HG02588 (cell line): Measurements from ENCODE around the gene MOB1B.

ENCODE experiments used
- ATAC-seq: cut with Tn5 transposase; IDR thresholded peaks from one replicate; pipeline ENCODE4 v1.9.1; 2021; ENCODE audit warnings: mild to moderate bottlenecking, moderate library complexity; ENCODE audit not compliant: unreplicated experiment

MOB1B gene

GRCh38 chr4:70914000-70914399, 11.8 kb downstream of the MOB1B start:
- no peak for ATAC-seq

DNA sequence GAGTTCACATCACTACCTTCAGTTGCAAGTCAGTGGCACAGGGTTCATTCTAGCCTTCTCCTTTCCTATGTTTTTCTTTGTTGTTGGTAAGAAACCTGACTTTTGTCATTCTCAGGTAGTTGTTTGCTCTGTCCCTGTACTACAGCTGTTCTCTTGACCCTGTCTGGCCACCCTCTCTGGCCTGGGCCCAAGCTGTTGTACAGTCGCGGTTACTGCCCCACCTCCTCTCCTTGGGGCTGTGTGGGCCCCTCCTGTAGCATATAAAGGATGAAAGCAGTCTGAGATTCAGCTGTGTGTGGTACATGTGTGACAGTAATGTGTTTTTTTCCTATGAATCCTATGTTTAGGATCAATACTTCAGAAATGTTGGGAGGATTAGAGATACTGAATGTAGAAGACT, 12.5 kb downstream of the MOB1B start:
- no peak for ATAC-seq

DNA sequence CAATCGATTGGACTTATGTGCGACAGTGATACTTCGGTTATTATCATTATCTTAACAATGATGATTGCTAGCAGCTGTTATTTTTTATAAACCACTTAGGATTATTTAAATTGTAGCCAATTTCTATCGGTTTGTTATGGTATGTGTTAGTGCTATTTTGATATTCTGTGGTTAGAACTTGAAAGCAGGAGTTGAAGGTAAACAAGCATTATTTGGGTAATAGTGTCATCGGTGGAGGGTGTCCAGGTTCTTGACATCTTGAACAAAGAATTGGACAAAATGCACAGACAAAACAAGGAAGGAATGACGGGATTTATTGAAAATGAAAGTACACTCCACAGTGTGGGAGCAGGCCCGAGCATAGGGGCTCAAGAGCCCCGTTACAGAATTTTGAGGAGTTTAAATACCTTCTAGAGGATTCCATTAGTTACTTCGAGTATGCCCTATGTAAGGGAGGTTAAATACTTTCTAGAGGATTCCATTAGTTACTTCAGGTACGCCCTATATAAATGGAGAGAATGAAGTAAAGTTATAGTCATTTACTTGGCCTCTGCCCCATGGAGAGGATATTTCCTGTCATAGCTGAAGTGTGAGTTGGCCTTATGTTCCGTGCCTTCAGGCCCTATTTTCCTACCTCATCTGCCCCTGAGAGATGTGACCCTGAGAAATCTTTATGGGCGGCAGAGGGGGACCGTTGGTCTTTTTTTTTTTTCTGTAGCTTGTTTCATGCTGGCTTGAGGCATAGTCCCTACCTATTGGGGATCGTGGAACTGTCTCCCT, 13.1 kb downstream of the MOB1B start:
- no peak for ATAC-seq

DNA sequence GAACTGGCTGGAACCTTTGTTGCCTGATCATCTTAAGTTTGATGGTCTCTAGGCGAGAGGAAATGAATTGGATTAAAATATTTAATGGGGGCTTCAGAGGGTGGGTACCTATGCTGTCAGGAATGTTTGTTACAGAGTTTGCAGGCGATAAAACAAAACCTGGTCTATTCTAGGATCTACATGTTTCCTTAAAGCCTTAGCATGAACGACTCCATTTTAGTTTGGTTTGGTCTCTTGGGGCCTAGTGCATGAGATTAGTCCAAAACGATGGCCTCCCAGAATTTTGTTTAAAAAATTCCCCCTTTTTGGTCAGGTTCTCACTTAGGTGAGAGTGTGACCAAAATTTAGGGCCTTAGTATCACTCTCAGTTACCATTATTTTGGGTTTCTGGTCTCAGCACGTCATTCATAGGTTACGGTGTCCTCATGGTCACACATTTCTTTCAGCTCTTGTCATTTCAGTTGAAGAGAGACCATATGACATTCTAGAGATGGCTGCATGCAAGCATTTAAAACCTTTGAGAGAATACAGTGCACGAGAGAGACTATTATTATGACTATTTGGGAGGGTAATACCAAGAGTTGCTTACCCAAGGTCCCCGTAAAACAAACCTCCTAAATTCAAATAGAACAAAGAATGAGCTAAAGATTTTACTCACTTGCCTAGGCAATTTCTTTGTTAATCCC, 13.8 kb downstream of the MOB1B start:
- no peak for ATAC-seq

DNA sequence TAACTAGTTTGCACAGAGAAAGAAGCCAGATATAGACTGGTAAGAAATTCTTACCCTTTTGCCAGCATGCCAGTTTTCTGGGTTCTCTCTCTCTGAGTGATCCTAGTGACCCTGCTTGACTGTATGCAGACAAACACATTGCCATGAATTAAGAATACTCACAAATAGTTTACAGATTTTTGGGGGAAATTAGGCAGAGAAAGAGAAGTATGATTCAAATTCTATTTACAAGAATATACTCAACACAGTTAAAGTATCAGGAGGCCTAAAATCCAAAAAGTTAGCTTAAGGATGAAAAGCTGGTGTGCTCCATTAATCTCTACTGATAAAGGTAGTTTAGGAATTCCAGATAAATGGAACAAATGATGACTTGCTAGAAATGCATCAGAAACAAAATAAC, 18.4 kb downstream of the MOB1B start:
- no peak for ATAC-seq

DNA sequence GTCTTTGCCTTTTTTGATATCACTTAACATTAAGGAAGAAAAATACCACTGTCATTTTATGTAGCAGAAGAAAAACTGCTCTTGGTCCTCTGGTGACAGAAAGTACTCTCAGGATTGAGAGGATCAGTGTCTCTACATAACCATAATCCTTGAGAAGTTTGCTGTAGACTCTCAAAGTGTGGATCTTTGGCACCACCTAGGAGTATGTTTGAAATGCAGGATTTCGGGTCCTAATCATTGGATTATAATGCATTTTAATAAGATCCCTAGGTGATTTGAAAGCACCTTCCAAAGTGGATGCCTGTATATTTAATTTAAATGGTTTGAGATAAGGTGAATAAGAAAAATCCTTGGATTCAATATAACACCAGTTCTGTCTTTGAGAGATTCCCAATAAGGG, 23.2 kb downstream of the MOB1B start:
- no peak for ATAC-seq

GRCh38 chr4:70925899-70926635, 23.9 kb downstream of the MOB1B start:
- peak; percentile 74 for ATAC-seq

DNA sequence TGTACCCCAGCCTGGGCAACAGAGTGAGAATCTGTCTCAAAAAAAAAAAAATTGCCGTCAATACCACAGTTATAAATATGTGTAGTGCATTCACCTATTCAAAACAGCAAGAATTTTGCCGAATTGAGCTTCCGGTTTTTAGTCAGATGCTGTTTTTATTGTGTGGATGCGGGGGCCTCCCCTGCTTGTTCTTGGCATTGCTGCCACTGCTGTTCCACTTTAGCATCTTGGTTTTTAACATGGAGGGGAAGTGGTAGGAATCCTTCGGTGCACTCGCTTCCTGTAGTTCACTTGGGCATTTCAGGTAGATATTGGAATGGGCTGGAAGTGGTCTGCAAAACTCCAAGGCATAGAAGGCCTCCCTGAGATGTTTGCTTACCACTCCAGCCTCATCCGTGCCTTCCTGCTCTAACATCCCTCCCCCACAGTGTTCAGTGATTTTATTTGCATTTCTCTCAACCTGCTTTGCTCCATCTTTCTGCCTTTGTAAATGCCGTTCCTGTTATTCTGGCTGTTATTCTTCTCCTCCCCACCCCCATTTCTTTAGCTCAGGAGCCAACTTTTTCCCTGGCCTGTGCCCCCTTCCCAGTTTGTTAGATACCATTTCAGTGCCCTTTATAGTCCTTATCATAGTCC, 25.5 kb downstream of the MOB1B start:
- ATAC-seq, result peak; percentile 38

- no peak for ATAC-seq
Measured at GRCh38 chr4:70930530-70931256, 28.5 kb downstream of the MOB1B start.

DNA sequence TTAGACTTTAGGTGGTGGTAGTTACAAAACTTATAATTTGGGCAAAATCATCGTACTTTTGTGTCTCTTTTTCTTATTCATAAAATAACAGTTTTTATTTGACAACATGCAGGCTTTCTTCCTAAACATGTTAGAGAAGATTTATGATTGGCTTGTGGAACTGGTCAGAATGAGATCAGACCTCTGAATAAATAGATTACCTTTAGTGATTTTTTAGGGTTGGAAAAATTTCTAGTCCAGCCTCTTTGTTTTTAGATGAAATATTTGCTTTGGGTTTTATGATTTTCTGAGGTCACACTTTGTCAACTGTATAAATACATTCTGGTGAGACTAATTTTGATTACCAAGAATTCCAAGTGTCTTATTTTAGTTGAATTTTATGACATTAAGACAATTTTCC, 29.2 kb downstream of the MOB1B start:
- ATAC-seq, result no peak

DNA sequence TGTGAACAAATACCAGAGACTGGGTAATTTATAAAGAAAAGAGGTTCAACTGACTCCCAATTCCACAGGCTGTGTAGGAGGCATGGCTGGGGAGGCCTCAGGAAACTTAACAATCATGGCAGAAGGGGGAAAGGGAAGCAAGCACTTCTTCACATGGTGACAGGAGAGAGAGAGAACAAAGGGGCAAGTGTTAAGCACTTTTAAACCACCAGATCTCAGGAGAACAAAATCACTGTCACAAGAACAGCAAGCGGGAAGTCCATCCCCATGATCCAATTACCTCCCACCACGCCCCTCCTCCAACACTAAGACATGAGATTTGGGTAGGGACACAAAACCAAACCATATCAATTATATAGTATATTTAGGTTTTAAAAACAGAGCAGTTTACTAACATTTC, 30.8 kb downstream of the MOB1B start:
- ATAC-seq, result no peak

- ATAC-seq, result no peak
Measured at GRCh38 chr4:70935038-70935695, 33.0 kb downstream of the MOB1B start.

DNA sequence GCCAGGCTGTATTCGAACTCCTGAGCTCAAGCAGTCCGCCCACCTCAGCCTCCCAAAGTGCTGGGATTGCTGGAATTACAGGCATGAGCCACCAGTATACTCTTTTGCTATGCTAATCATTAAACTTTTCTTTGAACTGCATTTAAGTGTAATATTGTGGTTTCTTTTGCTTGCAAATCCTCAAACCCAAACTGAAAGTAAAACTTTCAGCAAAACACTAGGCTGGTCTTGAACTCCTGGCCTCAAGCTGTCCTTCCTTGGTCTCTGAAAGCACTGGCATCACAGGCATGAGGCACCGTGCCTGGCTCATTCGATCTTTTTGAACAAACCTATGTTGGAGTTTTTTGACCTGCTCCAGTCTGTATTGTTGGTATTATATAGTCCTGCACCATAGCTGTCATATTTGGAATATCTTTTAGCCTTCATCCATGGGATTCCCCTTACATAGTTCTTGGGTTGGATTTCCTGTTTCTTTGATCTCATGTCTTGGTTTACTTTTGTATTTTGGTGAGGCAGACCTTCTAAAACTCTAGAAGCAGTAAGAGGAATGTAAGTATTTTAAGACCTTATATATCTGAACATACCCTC, 34.1 kb downstream of the MOB1B start:
- no peak for ATAC-seq

- no peak for ATAC-seq
Measured at GRCh38 chr4:70938086-70938485, 35.9 kb downstream of the MOB1B start.

DNA sequence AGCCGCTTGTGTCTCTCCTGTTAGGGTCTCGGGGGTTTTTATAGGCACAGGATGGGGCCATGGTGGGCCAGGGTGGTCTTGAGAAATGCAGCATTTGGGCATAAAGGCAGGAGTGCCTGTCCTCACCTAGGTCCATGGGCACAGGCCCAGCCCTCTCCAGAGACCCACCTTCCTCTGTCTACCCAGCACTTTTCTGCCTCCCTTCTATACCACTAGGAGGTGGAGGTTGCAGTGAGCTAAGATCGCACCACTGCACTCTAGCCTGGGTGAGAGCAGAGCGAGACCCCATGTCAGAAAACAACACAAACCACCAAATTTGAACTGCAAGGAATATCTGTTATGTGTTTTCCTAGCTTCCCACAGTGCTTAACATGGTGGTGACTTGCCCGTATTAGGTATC, 38.0 kb downstream of the MOB1B start:
- no peak for ATAC-seq

- ATAC-seq, result peak; percentile 74
Measured at GRCh38 chr4:70943114-70943513, 40.9 kb downstream of the MOB1B start.

- ATAC-seq, result no peak
Measured at GRCh38 chr4:70945046-70945445, 42.9 kb downstream of the MOB1B start.

- ATAC-seq, result no peak
Measured at GRCh38 chr4:70945452-70946055, 43.4 kb downstream of the MOB1B start.

- no peak for ATAC-seq
Measured at GRCh38 chr4:70946939-70947338, 44.8 kb downstream of the MOB1B start.
